ENCODE results near the gene PCDH11Y.
"Not testable (repeated sequence)": the region's sequence is repeated elsewhere in the genome, so short reads cannot be mapped to it uniquely, and the experiment has no call there.

- TF ChIP-seq, protein P1, sequence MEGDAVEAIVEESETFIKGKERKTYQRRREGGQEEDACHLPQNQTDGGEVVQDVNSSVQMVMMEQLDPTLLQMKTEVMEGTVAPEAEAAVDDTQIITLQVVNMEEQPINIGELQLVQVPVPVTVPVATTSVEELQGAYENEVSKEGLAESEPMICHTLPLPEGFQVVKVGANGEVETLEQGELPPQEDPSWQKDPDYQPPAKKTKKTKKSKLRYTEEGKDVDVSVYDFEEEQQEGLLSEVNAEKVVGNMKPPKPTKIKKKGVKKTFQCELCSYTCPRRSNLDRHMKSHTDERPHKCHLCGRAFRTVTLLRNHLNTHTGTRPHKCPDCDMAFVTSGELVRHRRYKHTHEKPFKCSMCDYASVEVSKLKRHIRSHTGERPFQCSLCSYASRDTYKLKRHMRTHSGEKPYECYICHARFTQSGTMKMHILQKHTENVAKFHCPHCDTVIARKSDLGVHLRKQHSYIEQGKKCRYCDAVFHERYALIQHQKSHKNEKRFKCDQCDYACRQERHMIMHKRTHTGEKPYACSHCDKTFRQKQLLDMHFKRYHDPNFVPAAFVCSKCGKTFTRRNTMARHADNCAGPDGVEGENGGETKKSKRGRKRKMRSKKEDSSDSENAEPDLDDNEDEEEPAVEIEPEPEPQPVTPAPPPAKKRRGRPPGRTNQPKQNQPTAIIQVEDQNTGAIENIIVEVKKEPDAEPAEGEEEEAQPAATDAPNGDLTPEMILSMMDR (conservative IDR thresholded peaks at IDR 0.05; ENCODE audit: low read depth in 2 of 2) = peak in 1 of 2 experiments; percentile 11; a peak in 1 of 4 replicates
- TF ChIP-seq EZH2 (IDR thresholded peaks at IDR 0.05; ENCODE audit: low read depth, unreplicated experiment); CREB1 (CRISPR knock-in tag; IDR thresholded peaks at IDR 0.05; ENCODE audit: low read depth); JUNB (IDR thresholded peaks at IDR 0.05; ENCODE audit: unreplicated experiment); POLR2AphosphoS5 (IDR thresholded peaks at IDR 0.05; ENCODE audit: low read depth); EZH2phosphoT487 (IDR thresholded peaks at IDR 0.05; ENCODE audit: unreplicated experiment); ZNF331 (CRISPR knock-in tag; IDR thresholded peaks at IDR 0.05; ENCODE audit: low read depth): not testable (repeated sequence)
- TF ChIP-seq, protein P2, sequence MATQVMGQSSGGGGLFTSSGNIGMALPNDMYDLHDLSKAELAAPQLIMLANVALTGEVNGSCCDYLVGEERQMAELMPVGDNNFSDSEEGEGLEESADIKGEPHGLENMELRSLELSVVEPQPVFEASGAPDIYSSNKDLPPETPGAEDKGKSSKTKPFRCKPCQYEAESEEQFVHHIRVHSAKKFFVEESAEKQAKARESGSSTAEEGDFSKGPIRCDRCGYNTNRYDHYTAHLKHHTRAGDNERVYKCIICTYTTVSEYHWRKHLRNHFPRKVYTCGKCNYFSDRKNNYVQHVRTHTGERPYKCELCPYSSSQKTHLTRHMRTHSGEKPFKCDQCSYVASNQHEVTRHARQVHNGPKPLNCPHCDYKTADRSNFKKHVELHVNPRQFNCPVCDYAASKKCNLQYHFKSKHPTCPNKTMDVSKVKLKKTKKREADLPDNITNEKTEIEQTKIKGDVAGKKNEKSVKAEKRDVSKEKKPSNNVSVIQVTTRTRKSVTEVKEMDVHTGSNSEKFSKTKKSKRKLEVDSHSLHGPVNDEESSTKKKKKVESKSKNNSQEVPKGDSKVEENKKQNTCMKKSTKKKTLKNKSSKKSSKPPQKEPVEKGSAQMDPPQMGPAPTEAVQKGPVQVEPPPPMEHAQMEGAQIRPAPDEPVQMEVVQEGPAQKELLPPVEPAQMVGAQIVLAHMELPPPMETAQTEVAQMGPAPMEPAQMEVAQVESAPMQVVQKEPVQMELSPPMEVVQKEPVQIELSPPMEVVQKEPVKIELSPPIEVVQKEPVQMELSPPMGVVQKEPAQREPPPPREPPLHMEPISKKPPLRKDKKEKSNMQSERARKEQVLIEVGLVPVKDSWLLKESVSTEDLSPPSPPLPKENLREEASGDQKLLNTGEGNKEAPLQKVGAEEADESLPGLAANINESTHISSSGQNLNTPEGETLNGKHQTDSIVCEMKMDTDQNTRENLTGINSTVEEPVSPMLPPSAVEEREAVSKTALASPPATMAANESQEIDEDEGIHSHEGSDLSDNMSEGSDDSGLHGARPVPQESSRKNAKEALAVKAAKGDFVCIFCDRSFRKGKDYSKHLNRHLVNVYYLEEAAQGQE (IDR thresholded peaks at IDR 0.05; ENCODE audit: unreplicated experiment) = not testable (repeated sequence)
These were observed 215.0 kb downstream of the PCDH11Y start for GRCh38 chrY:5215116-5215515.
